Endothelial cell of umbilical vein (primary cell): Measurements from ENCODE around the gene CUL9.

ENCODE experiments used
- EZH2 ChIP-seq: IDR thresholded peaks from 2 replicates; pipeline ENCODE4 v1.6.1; 2012; ENCODE audit warnings: borderline replicate concordance, low read depth, mild to moderate bottlenecking, moderate library complexity, low read length, inconsistent platforms; ENCODE audit not compliant: severe bottlenecking
- POLR2A ChIP-seq: IDR thresholded peaks from 2 replicates; pipeline ENCODE4 v1.6.1; 2012; ENCODE audit warnings: low read depth, mild to moderate bottlenecking, control low read depth, low read length
- TF ChIP-seq, protein P1 (sequence below), 2 donors: IDR thresholded peaks; 1 replicate in 1 of 2; 2 replicates in 1 of 2; pipeline ENCODE4 v1.5.1; 2011; ENCODE audit warnings: low read length in 2 of 2, mild to moderate bottlenecking in 2 of 2, moderate library complexity in 2 of 2, control low read depth in 1 of 2, inconsistent platforms in 1 of 2, low read depth in 1 of 2; ENCODE audit not compliant: insufficient read depth in 1 of 2; ENCODE audit errors: extremely low read depth in 1 of 2

DNA sequence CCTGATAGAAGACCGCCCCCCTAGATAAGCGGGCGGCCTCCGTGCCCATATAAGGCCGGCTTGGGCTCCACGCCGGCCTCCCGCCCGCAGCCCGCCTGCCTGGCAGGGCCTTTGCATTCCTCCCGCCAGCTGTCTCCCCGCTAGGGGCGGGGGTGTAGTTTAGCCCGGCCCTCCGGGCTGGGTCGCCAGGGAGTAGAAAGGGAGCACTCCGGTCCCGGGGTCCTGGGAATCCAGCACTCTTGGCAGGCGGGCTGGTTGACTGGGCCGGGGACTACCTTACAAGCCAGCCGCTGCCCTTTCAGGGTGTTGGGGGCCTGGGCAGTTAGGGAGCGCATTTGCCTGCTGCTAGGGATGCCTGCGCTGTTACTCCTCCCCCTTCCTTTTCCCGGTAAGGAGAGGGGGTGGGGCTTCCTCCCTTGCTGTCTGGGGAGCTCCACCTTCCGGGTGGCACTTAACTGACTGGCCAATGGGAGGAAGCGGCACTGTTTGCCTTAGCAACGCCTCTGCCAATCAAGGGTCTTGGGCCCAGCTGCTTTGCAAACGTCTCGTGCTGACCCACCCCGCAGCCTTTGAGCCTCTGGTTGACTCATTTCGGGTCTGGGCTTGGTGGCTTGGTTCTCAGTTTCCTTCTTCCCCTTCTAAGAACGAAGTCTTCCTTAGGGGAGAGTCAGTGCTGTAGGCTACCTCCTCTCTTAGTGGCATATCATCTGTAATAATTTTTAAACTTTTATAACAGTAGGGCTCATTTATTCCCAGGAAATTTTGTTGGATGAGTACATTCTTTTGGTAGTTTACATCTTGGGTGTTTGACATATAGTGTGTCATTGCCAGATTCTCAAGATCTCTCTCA is 7.5 kb upstream of the CUL9 start:
- TF ChIP-seq, protein P1, sequence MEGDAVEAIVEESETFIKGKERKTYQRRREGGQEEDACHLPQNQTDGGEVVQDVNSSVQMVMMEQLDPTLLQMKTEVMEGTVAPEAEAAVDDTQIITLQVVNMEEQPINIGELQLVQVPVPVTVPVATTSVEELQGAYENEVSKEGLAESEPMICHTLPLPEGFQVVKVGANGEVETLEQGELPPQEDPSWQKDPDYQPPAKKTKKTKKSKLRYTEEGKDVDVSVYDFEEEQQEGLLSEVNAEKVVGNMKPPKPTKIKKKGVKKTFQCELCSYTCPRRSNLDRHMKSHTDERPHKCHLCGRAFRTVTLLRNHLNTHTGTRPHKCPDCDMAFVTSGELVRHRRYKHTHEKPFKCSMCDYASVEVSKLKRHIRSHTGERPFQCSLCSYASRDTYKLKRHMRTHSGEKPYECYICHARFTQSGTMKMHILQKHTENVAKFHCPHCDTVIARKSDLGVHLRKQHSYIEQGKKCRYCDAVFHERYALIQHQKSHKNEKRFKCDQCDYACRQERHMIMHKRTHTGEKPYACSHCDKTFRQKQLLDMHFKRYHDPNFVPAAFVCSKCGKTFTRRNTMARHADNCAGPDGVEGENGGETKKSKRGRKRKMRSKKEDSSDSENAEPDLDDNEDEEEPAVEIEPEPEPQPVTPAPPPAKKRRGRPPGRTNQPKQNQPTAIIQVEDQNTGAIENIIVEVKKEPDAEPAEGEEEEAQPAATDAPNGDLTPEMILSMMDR (IDR thresholded peaks at IDR 0.05; ENCODE audit: extremely low read depth in 1 of 2, insufficient read depth in 1 of 2, low read depth in 1 of 2, low read length in 2 of 2): peak in 1 of 2 donors; percentile 28
- TF ChIP-seq POLR2A (peak; percentile 78), EZH2 (no peak)
